Activated CD8-positive, alpha-beta memory T cell treated with anti-CD3 and anti-CD28 coated beads for 48 hours (primary cell): ENCODE results near the gene RFT1.

Source experiments
- DNase-seq, 3 experiments: peaks; one replicate each; pipeline ENCODE4 v3.0.0-alpha.2; 2020; ENCODE audit warnings: low read depth in 2 of 3, low spot score in 2 of 3

Gene RFT1

DNA sequence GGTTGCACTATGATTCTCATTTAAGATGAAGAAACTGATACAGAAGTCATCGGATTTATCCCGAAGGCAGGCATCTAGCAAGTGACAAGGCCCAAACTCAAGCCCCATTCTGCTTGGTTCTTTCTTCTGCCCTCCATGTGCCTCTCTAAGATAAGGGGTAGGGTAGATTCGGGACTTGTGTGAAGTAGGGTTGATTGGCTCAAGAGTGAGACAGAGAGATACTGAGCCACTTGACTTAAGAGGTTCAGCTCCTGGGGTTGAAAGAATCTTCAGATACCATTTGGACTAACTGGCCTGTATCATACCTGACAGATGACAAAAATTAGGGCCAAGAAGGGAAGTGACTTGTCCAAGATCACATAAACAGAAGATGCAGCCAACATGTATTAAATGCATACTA, 891 bp downstream of the RFT1 start:
- DNase-seq, result no peak

DNA sequence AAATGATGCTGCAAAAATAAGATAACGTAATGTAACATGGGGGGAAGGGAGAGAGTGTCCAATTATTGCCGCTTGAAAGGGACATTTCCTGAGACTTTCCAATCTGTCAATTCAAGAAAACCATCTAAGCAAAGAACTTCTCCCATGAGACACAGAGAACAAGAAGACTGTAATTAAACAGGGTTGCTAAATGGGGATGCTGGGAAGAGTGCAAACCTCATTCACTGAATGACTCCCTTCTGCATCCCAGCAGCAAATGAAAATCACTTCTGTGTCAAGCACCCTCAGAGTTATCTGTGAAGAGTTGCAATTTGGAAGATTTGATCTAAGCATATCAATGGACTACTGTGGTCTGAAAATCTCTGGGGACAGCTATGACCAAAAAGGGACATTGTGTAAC, 3.6 kb downstream of the RFT1 start:
- no peak for DNase-seq

DNA sequence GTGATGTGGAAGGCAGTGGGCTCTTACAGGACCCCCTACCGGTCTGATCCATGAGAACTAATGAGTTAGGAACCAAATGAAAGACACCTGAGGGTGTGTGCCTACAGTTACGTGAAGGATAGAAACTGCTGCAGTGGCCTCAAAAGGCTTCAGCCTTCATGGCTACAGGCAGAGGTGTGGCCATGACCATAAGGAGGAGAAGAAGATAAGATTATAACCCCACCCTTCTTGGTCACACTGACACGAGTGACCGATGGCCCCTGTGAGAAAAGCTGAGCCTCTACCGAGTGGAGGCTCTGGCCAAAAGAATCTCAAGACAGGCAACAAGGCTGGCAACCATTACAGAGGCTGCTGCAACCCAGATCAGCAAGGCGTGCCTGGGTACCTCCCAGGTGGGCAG, 6.3 kb downstream of the RFT1 start:
- no peak for DNase-seq

DNA sequence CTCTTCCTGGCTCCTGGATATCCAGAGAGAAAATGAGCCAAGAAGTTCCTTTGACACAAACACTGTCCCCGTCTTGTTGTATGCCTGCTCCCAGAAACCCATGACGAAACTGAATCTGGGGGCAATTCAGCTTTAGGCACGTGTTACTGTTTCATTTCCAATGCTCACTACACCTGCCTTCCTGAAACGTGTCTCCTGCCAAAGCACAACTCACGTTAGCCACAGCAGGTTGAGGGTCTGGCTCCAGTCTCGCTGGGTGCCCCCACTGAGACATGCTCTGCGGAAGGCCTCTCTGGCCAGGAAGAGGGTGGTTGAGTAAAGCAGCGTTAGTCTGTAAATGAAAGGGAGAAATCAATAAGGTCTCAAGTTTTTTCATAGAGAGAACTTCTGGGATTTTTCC, 6.7 kb downstream of the RFT1 start:
- DNase-seq, result no peak

DNA sequence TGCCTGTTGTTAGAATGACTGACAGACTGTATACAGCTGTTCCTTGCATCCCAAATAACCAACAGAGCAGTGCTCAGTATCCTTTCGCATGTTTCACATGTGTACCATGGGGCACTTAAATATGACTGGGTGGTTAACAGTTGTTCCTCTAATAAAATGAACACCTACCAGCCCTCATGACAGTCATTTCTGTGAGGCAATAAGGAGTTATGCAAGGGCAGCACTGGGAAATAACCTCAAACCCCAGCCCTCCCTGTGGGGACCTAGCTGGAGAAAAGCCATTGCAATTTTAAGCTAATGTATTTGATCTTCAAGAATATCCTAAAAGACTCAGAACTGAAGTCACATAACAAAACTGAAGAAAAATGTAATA, 7.3 kb downstream of the RFT1 start:
- DNase-seq, result no peak

DNA sequence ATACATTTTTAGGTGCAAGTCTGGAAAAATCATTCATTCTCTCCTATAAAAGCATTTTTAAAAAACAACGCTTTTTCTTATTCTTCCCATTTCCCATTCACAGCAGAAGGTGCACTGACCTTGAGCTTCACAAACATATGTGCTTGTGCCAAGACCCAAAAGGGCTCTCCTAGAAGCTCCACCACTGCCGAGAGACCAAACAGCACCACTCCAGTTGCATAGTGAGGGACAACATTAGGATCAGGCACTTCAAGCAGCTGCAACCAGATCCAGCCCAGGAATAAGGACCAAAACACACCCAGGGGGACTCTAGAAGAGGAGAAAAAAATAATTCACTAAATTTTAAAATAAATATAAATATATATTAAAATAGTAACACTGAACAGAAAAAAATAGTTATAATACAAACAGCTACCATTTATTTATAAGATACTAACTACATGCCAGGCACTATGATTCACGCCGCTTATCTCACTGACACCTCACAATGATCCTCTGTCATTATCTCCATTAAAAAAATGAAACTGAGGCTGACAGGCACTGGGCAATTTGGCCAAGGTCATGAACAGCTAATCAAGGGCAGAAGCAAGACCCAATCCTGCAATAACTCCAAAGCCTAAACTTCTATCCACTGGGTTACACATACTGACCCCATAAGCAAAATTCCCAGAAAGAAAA, 7.8 kb downstream of the RFT1 start:
- no peak for DNase-seq

DNA sequence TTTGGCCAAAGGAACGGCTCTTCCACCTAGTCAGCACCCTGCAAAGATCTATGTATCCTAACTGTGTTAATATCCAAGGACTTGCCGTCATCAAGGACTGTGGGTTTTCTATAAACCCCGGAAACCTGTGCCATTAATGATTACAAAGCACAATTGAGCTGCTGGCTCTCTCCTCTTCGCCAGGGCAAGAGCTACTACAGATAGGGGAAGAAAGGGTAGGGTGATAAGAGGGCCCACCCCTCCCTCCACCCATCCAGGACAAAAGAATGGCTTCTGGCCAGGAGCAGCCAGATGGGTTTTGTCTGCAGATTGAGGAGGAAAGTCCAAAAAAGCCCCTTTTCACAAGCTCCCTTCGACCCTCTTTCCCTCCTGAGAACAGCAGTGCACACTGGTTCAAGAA, 9.9 kb downstream of the RFT1 start:
- no peak for DNase-seq

DNA sequence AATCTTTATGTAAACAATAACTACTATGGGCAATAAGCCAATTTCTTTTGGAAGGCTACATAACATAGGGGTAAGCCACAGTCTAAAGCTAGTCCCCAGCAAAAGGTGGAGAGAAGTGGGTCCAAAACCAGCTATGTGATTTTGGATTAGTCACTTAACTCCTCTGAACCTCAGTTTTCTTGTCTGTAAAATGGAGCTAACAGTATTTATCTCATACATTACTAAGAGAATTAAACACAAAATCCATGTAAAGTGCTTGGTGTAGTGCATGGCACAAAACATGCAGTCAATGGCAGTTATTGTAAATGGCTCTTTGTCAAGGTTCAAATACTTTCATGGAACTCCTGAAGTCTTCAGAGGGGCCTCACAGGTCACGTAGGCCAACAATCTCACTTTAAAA, 13.3 kb downstream of the RFT1 start:
- DNase-seq, result no peak

DNA sequence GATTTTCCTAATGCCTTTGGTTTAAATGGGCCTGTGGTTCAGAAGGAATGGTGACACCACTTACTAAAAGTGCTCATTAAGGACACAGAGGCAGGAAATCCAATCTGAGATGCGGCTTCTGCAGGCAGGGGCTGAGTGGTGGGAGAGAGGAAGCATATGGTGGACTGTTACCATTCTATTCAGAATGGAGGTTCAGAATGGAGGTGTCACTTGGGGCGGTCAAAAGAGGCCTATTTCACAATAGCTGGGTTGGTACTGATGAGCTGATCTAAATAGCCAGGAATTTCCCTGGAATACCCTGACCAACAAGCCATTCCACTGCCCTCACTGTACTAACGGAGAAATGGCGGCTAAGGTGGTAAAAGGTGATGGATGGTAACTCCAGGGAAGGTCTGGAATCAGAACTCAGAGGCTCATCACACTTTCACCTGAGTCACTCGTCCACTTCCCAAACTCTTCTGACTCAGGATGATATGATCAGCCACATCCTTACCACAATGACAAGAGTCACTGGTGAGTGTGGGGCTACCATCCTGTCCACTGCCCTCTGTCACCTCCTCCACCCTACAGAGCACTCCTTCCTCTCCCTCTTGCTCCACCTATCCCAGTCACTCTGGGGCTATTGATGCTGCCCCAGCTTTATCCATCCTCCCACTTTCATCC, 15.7 kb downstream of the RFT1 start:
- DNase-seq, result no peak

DNA sequence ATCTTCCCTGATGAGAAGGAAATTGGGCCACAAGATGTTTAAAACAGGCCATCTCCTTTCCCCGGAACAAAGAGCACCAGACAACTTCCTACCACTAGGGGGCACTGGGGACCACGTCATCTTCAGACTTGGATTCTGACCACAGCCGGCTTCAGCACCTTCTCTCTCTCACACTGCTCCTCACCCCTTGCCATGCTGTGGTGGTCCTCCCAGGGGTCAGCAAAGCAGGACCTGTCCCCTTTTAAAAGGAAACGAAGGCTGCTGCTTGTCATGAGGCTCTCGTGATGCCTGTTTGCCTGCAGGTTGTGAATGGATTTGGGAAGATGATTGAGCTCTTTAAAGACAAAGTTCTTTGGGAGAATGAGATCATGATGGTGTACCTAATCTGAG, 16.2 kb downstream of the RFT1 start:
- peak; percentile 44 to 68 (median 52) for DNase-seq

DNA sequence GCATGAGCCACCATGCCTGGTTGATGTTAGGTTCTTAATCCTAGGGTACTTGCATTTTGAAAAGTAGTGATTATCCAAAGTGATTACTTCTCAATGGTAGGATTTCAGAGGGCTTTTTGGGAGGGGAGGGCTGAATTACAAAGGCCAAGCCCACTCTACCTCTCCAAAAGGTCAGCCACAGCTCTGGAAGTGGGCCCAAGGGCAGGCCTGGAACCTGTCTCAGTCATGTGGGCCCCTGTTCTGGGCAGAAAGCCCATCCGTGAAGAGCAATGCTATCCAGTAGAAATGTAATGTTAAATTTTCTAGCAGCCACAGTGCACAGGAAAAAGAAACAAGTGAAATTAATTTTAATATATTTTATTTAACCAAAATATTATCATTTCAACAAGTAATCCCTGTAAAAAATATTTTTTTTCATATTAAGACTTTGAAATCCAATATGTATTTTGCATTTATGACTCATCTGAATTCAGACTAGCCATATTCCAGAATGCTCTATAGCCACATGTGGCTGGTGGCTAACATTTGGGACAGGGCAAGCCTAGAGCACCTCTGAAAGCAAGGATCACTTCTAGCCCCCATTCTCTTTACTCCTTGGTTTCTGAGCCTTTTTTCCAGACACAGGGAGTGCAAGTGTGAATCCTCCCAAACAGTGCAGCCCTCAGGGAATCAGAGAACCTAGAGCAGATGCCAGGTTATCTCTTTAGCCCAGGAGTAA, 16.8 kb downstream of the RFT1 start:
- DNase-seq, result no peak

DNA sequence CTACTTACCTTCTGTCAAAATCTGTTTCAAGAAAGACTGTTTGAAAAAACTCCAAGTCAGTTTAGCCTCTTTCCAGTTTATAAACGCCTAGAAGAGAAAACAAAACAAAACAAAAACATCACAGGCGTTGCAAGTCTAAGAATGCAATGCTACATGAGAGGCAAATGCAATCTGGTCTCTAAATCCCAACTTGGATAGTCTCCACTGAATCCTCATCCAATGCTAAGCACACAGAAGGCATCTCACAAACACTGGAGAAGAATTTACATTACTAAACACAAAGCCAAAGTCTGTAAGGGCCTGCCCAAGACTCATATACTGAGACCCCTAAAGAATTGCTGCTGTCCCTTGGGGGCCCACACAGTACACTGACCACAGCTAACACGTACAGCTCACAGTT, 18.4 kb downstream of the RFT1 start:
- DNase-seq, result no peak

DNA sequence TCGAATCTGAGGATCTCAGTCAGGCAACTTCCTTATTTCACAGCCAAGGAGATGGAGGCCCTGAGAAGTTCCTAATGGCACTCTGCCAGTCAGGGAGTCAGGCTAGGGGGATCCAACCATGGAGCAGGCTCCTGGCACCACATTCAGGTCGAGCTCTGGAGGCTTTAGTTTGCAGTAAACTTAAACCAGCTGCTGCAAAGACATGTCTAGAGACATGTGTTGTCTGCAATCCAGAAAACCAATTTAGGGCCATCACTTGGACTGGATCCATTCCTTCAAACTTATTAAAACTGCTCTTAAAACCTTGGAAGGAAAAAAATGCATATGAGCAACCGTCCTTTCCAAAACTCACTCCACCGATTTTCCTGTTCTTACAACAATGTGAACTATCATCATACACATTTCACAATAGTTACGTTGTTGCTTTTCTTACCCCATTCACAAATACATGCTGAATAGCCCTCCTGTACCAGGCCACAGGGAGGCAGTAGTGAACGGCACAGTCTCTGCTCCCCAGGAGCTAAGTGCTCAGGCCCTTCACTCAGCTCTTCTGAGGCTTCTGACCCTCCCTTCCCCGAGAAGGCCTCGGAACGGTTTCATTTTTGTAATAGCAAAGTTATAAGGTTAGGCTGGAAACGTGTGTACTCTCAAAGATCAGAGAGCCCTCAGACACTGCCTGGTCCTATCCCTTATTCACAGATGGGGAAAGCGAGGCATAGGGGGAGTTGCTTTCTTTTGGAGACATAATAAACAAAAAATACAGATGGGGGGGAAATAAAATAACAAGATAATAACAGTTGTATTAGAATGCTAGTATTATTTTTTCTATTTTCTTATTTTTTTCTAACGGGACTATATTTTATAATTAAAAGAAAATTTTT, 20.1 kb downstream of the RFT1 start:
- no peak for DNase-seq

DNA sequence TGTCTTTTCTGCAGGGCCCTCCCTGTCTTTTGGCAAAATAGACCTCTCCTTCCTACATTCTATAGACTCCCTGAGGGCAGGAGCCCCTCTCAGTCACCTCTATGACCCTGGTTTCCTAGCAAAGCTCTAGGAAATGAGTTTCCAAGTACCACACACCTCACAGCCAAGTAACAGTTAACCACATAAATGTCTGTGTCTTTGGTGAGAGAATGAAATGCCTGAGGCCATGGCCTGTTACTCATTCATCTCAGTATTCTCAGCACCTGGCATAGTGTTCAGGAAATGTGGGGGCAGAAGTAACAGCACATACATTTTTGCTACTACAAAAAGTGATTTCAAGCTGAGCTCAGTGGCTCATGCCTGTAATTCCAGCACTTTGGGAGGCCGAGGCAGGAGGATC, 21.0 kb downstream of the RFT1 start:
- no peak for DNase-seq

DNA sequence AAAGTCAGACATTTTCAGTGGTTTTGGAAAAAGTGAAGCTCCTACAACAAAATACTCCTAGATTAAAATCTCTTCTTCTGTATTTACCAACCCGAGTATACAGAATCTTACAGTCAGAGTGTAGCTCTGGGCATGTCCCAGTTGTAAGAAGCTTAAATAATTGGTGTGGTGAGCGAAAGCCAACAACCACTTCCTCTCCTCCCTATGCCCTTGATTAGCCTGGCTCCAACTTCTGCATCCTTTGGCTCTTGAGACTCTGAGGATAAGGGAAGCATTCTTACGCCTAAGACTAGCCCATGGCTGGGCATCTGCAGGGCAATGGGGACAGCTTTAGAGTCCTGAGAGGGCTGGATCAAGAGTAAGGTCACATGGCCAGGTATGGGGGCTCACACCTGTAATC, 25.5 kb downstream of the RFT1 start:
- no peak for DNase-seq

DNA sequence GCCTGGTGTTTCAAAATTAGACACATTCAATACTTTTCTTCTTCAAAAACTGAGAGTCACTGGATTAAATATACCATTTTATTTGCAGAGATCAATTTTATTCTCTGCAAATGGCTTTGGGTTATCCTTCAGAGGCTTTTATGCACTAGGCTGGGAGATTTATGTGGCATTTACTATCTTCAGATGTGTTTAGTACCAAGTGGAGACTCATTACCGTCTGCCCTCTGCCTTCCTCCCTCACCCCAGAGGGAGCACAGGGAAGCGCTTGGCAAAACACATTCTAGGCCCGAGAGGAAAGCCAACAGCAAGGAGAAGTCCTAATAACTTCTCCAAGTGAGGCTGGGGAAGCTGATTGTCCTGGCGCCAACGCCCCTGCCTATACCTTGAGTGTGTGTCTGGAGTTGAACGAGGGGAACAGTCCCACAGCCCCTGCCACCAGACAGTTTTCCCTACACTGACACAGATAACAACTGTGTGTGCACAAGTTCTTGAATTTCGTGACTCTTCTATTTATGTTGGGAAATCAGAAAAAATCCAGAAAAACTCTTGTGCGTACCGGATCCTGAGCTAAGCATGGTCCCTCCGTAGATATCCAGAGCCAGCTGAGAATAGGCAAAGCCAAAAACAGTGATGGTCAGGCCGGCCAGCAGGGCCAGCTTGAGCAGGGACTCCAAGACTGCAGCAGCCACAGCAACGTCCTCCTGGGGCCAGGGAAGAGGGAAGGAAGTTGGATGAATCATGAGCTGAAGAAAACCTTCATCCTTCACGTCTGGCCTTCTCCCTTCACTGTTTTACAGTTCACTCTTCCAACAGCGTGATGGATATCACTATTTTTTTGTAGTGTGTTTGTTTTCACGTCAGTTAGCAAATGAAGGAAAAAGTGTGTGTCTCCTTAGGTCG, 26.6 kb downstream of the RFT1 start:
- no peak for DNase-seq

DNA sequence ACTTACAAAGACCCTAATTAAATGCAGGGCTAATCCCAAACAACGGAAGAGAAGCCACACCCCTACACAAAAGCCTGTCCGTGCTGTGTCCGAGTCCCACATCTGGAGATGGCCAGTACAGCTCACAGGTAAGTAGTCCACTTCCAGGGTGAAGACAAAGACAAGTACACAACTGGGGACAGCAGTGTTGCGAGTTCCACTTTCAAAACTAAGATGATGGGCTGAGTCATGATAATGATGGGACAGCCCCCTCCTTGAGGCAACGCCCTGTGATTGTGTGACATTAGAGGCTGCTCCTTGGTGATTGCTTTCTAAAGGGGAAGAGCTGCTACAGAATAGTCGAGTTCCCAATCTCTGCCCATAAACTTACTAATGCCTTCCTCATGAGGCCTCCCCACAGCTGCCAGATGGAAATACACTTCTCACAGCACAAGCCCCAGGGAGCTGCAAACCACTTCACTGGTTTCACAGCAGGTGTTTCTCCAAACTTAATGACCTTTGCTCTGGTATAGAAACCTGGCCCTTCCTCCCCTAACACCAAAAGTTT, 27.6 kb downstream of the RFT1 start:
- peak in 1 of 3 experiments; percentile 9 for DNase-seq

DNA sequence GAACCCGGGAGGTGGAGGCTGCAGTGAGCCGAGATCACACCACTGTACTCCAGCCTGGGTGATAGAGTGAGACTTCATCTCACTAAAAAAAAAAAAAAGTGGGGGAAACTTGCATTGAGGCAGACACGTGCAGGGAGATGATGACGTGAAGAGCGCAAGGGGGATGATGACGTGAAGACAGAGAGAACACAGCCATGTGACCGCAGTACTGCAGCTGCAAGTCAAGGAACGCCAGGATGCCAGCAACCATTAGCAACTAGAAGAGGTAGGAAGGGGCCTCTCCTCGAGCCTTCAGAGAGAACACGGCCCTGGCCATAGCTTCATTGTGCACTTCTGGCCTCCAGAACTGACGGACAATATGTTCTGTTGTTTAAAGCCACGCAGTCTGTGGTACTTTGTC, 28.3 kb downstream of the RFT1 start:
- no peak for DNase-seq

DNA sequence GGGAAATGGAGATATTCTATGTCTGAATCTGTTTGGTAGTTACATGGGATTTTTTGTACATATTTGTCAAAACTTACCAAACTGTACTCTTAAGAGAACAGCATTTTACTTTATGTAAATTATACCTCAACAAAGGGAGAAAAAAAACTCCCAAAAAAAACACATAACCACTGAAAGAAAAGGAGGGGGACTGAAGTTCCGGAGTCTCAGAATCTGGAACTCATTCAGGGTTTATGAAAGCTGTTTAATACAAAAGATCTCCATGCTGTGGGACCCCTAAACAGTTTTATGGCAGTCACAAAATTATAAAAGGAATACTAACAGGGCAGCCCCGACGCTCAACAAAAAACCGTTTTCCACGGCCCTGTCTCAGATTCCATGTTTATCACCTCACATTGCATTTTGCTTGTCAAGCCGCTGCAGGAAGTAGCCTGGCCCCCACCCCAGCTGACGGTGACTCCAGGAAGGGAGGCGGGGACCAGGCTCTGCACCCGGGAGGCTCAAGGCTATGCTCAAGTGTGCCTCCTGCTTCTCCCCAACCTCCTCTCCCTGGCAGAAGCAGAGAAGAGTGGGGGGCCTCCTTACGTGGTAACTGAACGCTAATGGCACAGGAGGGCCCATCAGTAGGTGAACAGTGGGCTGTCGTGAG, 29.3 kb downstream of the RFT1 start:
- DNase-seq, result no peak

DNA sequence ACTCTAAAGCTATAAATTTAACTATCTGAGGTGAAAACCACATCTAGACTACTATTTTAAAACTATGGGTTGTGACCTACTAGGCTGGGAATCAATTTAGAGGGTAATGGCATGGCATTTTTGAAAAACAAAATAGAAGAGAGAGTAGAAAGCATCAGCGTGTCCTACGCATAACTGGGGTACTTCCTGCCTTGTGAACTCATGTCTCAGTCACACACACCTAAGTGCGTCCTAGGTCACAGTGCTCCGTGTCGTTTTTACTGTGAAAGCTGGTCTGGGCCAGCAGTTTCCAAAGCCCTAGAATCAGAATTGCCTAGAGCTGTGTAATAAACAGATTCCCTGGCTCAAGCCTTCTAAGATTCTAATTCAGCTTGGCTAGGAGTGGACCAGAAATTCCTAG, 32.3 kb downstream of the RFT1 start:
- no peak for DNase-seq
